Osteocyte (in vitro differentiated cells): ENCODE measurements around the gene TEX13C. TPM values are rescaled to one million over a fixed set of nuclear protein-coding genes. Genes with fewer than 3 reads are reported as not detected.
"Not testable (repeated sequence)": the region's sequence is repeated elsewhere in the genome, so short reads cannot be mapped to it uniquely, and the experiment has no call there.

ENCODE experiments used
- DNase-seq: peaks from one replicate; pipeline ENCODE4 v3.0.0; 2021; ENCODE audit warnings: mixed read lengths; ENCODE audit not compliant: unreplicated experiment; ENCODE audit errors: extremely low spot score
- H3K27ac Mint-ChIP-seq: one replicate; pipeline ENCODE4 v1.8.0; 2021; ENCODE audit warnings: mild to moderate bottlenecking, mixed read lengths; ENCODE audit not compliant: unreplicated experiment
- H3K27me3 Mint-ChIP-seq: one replicate; pipeline ENCODE4 v1.8.0; 2021; ENCODE audit warnings: mixed read lengths; ENCODE audit not compliant: unreplicated experiment
- H3K36me3 Mint-ChIP-seq: one replicate; pipeline ENCODE4 v1.8.0; 2021; ENCODE audit warnings: mixed read lengths; ENCODE audit not compliant: unreplicated experiment
- H3K4me1 Mint-ChIP-seq: one replicate; pipeline ENCODE4 v1.8.0; 2021; ENCODE audit warnings: mixed read lengths; ENCODE audit not compliant: unreplicated experiment
- H3K4me3 Mint-ChIP-seq: one replicate; pipeline ENCODE4 v1.8.0; 2021; ENCODE audit warnings: mild to moderate bottlenecking, moderate library complexity, mixed read lengths; ENCODE audit not compliant: unreplicated experiment
- H3K9me3 Mint-ChIP-seq: one replicate; pipeline ENCODE4 v1.8.0; 2021; ENCODE audit warnings: mixed read lengths; ENCODE audit not compliant: unreplicated experiment
- CTCF ChIP-seq: fragments of 200-600 bp; sonication (generic); IDR thresholded peaks from 2 replicates; pipeline ENCODE4 v1.5.0; 2021; ENCODE audit warnings: antibody characterized with exemption, mild to moderate bottlenecking, moderate library complexity
- total RNA-seq: library from RNA; stranded (reverse); gene quantifications from 2 replicates; pipeline ENCODE4 v1.2.1, GENCODE V29; 2021

Gene TEX13C
- total RNA-seq, 1 donor from 2014 or later: not detected

GRCh38 chrX:125308653-125309052, 11.0 kb upstream of the TEX13C start:
- Mint-ChIP-seq H3K4me3 (no peak overlapping the region), H3K36me3 (no peaks in the 10 kb centered on the region), H3K27me3 (no peaks in the 10 kb centered on the region), H3K27ac (no peak overlapping the region), H3K4me1 (no peaks in the 10 kb centered on the region), H3K9me3 (peaks cover 34% of the 10 kb centered on the region)
- TF ChIP-seq CTCF: no peak
- no peak for DNase-seq

GRCh38 chrX:125319166-125319565, 505 bp upstream of the TEX13C start:
- not testable (repeated sequence) for H3K4me1 Mint-ChIP-seq, H3K27ac Mint-ChIP-seq, H3K4me3 Mint-ChIP-seq, H3K36me3 Mint-ChIP-seq, H3K27me3 Mint-ChIP-seq, DNase-seq
- peaks cover 32% of the 10 kb centered on the region for H3K9me3 Mint-ChIP-seq

GRCh38 chrX:125322431-125322830, 2.8 kb downstream of the TEX13C start:
- Mint-ChIP-seq H3K4me1 (no peaks in the 10 kb centered on the region), H3K36me3 (no peaks in the 10 kb centered on the region), H3K27me3 (no peaks in the 10 kb centered on the region), H3K4me3 (no peak overlapping the region), H3K9me3 (peaks cover 26% of the 10 kb centered on the region), H3K27ac (no peak overlapping the region)
- TF ChIP-seq CTCF: no peak
- DNase-seq: no peak

GRCh38 chrX:125326599-125326998, 6.9 kb downstream of the TEX13C start:
- Mint-ChIP-seq H3K27me3 (no peaks in the 10 kb centered on the region), H3K27ac (no peak overlapping the region), H3K4me3 (no peak overlapping the region), H3K4me1 (no peaks in the 10 kb centered on the region), H3K9me3 (peaks cover 12% of the 10 kb centered on the region), H3K36me3 (no peaks in the 10 kb centered on the region)
- no peak for DNase-seq
- no peak for TF ChIP-seq CTCF

- TF ChIP-seq CTCF: no peak
- H3K4me3 Mint-ChIP-seq: no peak overlapping the region
- H3K9me3 Mint-ChIP-seq: peaks cover 12% of the 10 kb centered on the region
- H3K36me3 Mint-ChIP-seq: no peaks in the 10 kb centered on the region
- no peaks in the 10 kb centered on the region for H3K27me3 Mint-ChIP-seq
- H3K27ac Mint-ChIP-seq: no peak overlapping the region
- no peaks in the 10 kb centered on the region for H3K4me1 Mint-ChIP-seq
- no peak for DNase-seq
Measured at GRCh38 chrX:125327891-125328290, 8.2 kb downstream of the TEX13C start.

- H3K27ac Mint-ChIP-seq: no peak overlapping the region
- peaks cover 6% of the 10 kb centered on the region for H3K9me3 Mint-ChIP-seq
- no peaks in the 10 kb centered on the region for H3K36me3 Mint-ChIP-seq
- no peak for DNase-seq
- H3K4me1 Mint-ChIP-seq: no peaks in the 10 kb centered on the region
- TF ChIP-seq CTCF: no peak
- no peak overlapping the region for H3K4me3 Mint-ChIP-seq
- H3K27me3 Mint-ChIP-seq: no peaks in the 10 kb centered on the region
Measured at GRCh38 chrX:125333583-125333982, 13.9 kb downstream of the TEX13C start.
